Left renal cortex interstitium (tissue), 4 donors: ENCODE data around the gene PRAMEF18. TPM values are rescaled to one million over a fixed set of nuclear protein-coding genes. Genes with fewer than 3 reads are reported as not detected.
"Not testable (repeated sequence)": the region's sequence is repeated elsewhere in the genome, so short reads cannot be mapped to it uniquely, and the experiment has no call there.

Experiments used
- DNase-seq, 4 donors: peaks; one replicate each; pipeline ENCODE4 v3.0.0-alpha.2; 2013; ENCODE audit warnings: low read depth in 4 of 4, low spot score in 2 of 4, missing footprints in 1 of 4
- polyA plus RNA-seq, 4 donors: library from polyadenylated mRNA; unstranded; fragments of 120-200 nt; gene quantifications; one replicate each; pipeline ENCODE4 v1.2.1, GENCODE V29; 2013; ENCODE audit not compliant: insufficient read length in 4 of 4

PRAMEF18 gene
- polyA plus RNA-seq, 4 donors, result not detected

- DNase-seq, result not testable (repeated sequence)
Observed at GRCh38 chr1:13208712-13209111, 17.2 kb downstream of the PRAMEF18 start.

DNA sequence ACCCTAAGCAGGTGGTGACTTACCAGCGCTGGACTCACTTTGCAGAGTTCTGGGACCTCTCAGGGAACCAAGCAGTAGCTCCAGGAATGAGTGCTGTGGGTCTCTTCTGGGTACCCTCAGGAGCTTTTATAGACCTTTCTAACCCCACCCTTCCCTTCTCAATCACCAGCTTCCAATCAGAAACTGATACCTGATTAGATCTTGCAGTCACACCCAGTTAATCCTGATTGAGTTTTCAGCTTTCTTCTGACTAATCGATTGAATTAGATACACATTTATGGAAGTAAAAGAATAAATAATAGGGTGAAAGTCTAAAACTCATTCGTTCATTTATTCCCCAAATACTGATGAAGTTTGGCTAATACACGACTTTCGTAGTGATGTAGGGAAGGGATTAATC lies 24.6 kb downstream of the PRAMEF18 start, which contains the start of gene PRAMEF13:
TSS of gene PRAMEF13 (minus strand) at position 101 of the 400 bp plus-strand sequence. CDS start 1,820 bp downstream, outside the sequence.
- DNase-seq, result not testable (repeated sequence)

Other genes starting within 250 kb of the PRAMEF18 start
- not detected for gene PRAMEF27, start 169.6 kb downstream of the PRAMEF18 start, polyA plus RNA-seq
- not detected for gene HNRNPCL3, start 165.4 kb downstream of the PRAMEF18 start, polyA plus RNA-seq
- not detected for gene PRAMEF25, start 155.4 kb downstream of the PRAMEF18 start, polyA plus RNA-seq
- gene HNRNPCL2, start 109.3 kb downstream of the PRAMEF18 start, polyA plus RNA-seq, result under 1 TPM in 2 of 4 donors, not detected in 2; 0.21 TPM
- not detected for gene PRAMEF26, start 70.1 kb downstream of the PRAMEF18 start, polyA plus RNA-seq
- under 1 TPM in 3 of 4 donors, not detected in 1; 0.54 to 0.81 (median 0.58) TPM for gene HNRNPCL4, start 60.5 kb downstream of the PRAMEF18 start, polyA plus RNA-seq
- gene PRAMEF9, start 54.3 kb downstream of the PRAMEF18 start, polyA plus RNA-seq, result not detected
- not detected for gene PRAMEF13, start 24.7 kb downstream of the PRAMEF18 start, polyA plus RNA-seq
- gene PRAMEF5, start 28.0 kb upstream of the PRAMEF18 start, polyA plus RNA-seq, result not detected
- not detected for gene PRAMEF8, start 59.0 kb upstream of the PRAMEF18 start, polyA plus RNA-seq
- not detected for gene PRAMEF33, start 77.4 kb upstream of the PRAMEF18 start, polyA plus RNA-seq
- not detected for gene PRAMEF15, start 89.4 kb upstream of the PRAMEF18 start, polyA plus RNA-seq
- not detected for gene PRAMEF14, start 121.0 kb upstream of the PRAMEF18 start, polyA plus RNA-seq
- not detected for gene PRAMEF19, start 145.8 kb upstream of the PRAMEF18 start, polyA plus RNA-seq
- not detected for gene PRAMEF17, start 163.5 kb upstream of the PRAMEF18 start, polyA plus RNA-seq
- not detected for gene PRAMEF20, start 184.3 kb upstream of the PRAMEF18 start, polyA plus RNA-seq